Measurements from ENCODE around the gene ST3GAL5. TPM values are rescaled to one million over a fixed set of nuclear protein-coding genes. Genes with fewer than 3 reads are reported as not detected.
A peak's percentile ranks its signal among the peaks of the same experiment; 100 is the strongest.

The ST3GAL5 gene
- total and polyA plus RNA-seq, 10 donors: 18.7 to 124 (median 74.1) TPM

DNA sequence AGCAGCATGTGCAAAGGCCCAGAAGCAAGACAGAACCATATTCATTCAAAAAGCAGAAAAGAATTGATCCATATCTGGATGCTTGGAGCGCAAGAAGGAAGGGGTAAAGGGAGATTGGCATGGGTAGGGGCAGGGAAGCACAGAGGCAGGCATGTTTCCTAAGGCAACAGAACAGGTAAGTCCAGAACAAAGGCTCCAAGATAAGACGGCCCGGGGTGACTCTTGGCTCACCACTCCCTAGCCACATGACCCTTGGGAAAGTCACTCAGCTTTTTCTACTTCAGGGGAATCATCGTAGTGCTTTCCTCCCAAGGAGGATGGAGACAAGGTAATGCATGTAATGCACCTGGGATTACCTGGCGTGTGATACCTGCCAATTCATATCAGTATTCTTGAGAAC, 37.7 kb upstream of the ST3GAL5 start:
- TF ChIP-seq CTCF (IDR thresholded peaks at IDR 0.05 in 8 of 11, conservative IDR thresholded peaks at IDR 0.05 in 3 of 11) (no peak), POLR2A (IDR thresholded peaks at IDR 0.05) (no peak), POLR2AphosphoS5 (IDR thresholded peaks at IDR 0.05) (no peak)
- no peaks in the 10 kb centered on the region for H3K27me3 ChIP-seq (replicated peaks in 1 of 7)
- intact Hi-C loops (cut with DNase I; ENCODE audit: low total_unique reads): no loop called here
- peaks cover 7 to 26% (median 18%) of the 10 kb centered on the region in 6 donors for H3K4me1 ChIP-seq
- 76 to 88% (median 84%) methylated on average over 5 of the region's 5 CpGs for WGBS, 5 donors
- no peaks in the 10 kb centered on the region for H3K36me3 ChIP-seq
- no peaks in the 10 kb centered on the region for H3K9me3 ChIP-seq
- no peak overlapping the region for H3K4me3 ChIP-seq
- H3K27ac ChIP-seq: no peak overlapping the region
- DNase-seq: no peak

DNA sequence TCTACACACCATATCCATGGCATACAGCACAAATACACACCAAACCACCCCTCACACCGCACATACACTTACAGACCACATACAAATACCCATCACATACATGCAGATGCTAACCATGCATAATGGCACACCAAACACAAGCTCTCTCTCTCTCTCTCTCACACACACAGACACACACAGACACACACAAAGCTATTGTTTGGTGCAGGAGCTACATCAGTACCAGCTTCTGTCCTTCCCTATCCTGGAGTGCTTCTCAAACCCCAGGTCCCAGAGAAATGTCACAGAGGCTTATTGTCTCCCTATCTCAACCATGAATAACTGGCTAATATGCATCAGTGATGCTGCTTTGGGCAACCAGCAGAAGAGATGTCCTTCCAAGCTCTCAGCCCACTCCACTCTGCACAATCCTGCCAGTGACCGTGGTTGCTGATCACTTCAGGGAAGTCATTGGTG, 36.5 kb upstream of the ST3GAL5 start:
- 86 to 97% (median 96%) methylated on average over 2 of the region's 2 CpGs for WGBS, 5 donors
- Histone ChIP-seq H3K36me3 (no peaks in the 10 kb centered on the region), H3K27ac (peak overlapping the region; percentile 53 to 86 (median 70)), H3K9me3 (no peaks in the 10 kb centered on the region), H3K27me3 (replicated peaks in 1 of 7) (no peaks in the 10 kb centered on the region), H3K4me3 (no peak overlapping the region), H3K4me1 (peaks cover 7 to 26% (median 18%) of the 10 kb centered on the region in 6 donors)
- DNase-seq: no peak
- intact Hi-C loops (cut with DNase I; ENCODE audit: low total_unique reads): no loop called here
- TF ChIP-seq POLR2A (IDR thresholded peaks at IDR 0.05) (no peak), CTCF (IDR thresholded peaks at IDR 0.05 in 8 of 11, conservative IDR thresholded peaks at IDR 0.05 in 3 of 11) (no peak), POLR2AphosphoS5 (IDR thresholded peaks at IDR 0.05) (no peak)

- TF ChIP-seq POLR2AphosphoS5 (IDR thresholded peaks at IDR 0.05) (peak in 2 of 3 donors; percentile 23 to 84), POLR2A (IDR thresholded peaks at IDR 0.05) (no peak)
- Histone ChIP-seq H3K4me1 (peaks cover 7 to 23% (median 18%) of the 10 kb centered on the region in 6 donors), H3K9me3 (no peaks in the 10 kb centered on the region), H3K4me3 (no peak overlapping the region), H3K36me3 (no peaks in the 10 kb centered on the region), H3K27ac (peak overlapping the region; percentile 53 to 86 (median 70)), H3K27me3 (replicated peaks in 1 of 7) (no peaks in the 10 kb centered on the region)
- intact Hi-C loops (cut with DNase I; ENCODE audit: low total_unique reads): no loop called here
- WGBS, 5 donors: 17 to 39% (median 28%) methylated on average over 4 of the region's 4 CpGs
- DNase-seq: no peak
Observed at GRCh38 chr2:85924522-85924921, 35.7 kb upstream of the ST3GAL5 start.

- peaks cover 7 to 23% (median 18%) of the 10 kb centered on the region in 6 donors for H3K4me1 ChIP-seq
- no peaks in the 10 kb centered on the region for H3K9me3 ChIP-seq
- no peaks in the 10 kb centered on the region for H3K27me3 ChIP-seq (replicated peaks in 1 of 7)
- no peak for DNase-seq
- WGBS, 5 donors: 88 to 97% (median 91%) methylated on average over 3 of the region's 3 CpGs
- peaks cover 0 to 8% (median 0%) of the 10 kb centered on the region in 6 donors for H3K36me3 ChIP-seq
- no peak overlapping the region for H3K4me3 ChIP-seq
- H3K27ac ChIP-seq: no peak overlapping the region
- no peak for TF ChIP-seq CTCF (IDR thresholded peaks at IDR 0.05 in 8 of 11, conservative IDR thresholded peaks at IDR 0.05 in 3 of 11)
- TF ChIP-seq POLR2A (IDR thresholded peaks at IDR 0.05): no peak
- intact Hi-C loops (cut with DNase I; ENCODE audit: low total_unique reads): no loop called here
Observed at GRCh38 chr2:85922199-85922598, 33.4 kb upstream of the ST3GAL5 start.

GRCh38 chr2:85921659-85922058, 32.9 kb upstream of the ST3GAL5 start:
- Histone ChIP-seq H3K36me3 (peaks cover 0 to 8% (median 0%) of the 10 kb centered on the region in 6 donors), H3K4me3 (no peak overlapping the region), H3K27ac (peak overlapping the region in 1 of 8 donors; percentile 8), H3K27me3 (replicated peaks in 1 of 7) (no peaks in the 10 kb centered on the region), H3K9me3 (no peaks in the 10 kb centered on the region), H3K4me1 (peaks cover 7 to 23% (median 18%) of the 10 kb centered on the region in 6 donors)
- no peak for DNase-seq
- intact Hi-C loops (cut with DNase I; ENCODE audit: low total_unique reads): no loop called here
- WGBS, 5 donors: 69 to 87% (median 80%) methylated on average over 5 of the region's 5 CpGs
- TF ChIP-seq POLR2AphosphoS5 (IDR thresholded peaks at IDR 0.05) (no peak), POLR2A (IDR thresholded peaks at IDR 0.05) (no peak), CTCF (IDR thresholded peaks at IDR 0.05 in 8 of 11, conservative IDR thresholded peaks at IDR 0.05 in 3 of 11) (no peak)
